Psoas muscle (tissue), 8 donors: ENCODE data around the gene NRP2. TPM values are rescaled to one million over a fixed set of nuclear protein-coding genes. Genes with fewer than 3 reads are reported as not detected.

Experiments used
- ATAC-seq, 4 donors: fragments of 200-7000 bp; cut with Tn5 transposase; one replicate each; pipeline ENCODE4 v1.9.1; 2020; ENCODE audit warnings: moderate library complexity in 3 of 4, mild to moderate bottlenecking in 2 of 4
- DNase-seq, 2 donors: peaks; one replicate each; pipeline ENCODE4 v3.0.0-alpha.2; 2020
- H3K27ac ChIP-seq: fragments of 200-600 bp; one replicate; pipeline ENCODE4 v1.8.0; 2022
- H3K27me3 ChIP-seq, 3 donors: fragments of 200-600 bp in 1 of 3; one replicate each; pipeline versions ENCODE4 v1.6.1 to v1.8.0; 2013 to 2022; ENCODE audit warnings: low read length in 2 of 3, mild to moderate bottlenecking in 2 of 3, moderate library complexity in 1 of 3; ENCODE audit not compliant: insufficient read depth in 3 of 3
- H3K36me3 ChIP-seq, 2 donors: fragments of 200-600 bp in 1 of 2; one replicate each; pipeline versions ENCODE4 v1.6.1 to v1.8.0; 2013 to 2022; ENCODE audit warnings: low read depth in 1 of 2, mild to moderate bottlenecking in 1 of 2, moderate library complexity in 1 of 2; ENCODE audit not compliant: insufficient read depth in 1 of 2
- H3K4me1 ChIP-seq: fragments of 200-600 bp; one replicate; pipeline ENCODE4 v1.8.0; 2022
- H3K4me3 ChIP-seq: fragments of 200-600 bp; one replicate; pipeline ENCODE4 v1.8.0; 2022; ENCODE audit warnings: mild to moderate bottlenecking
- H3K9me3 ChIP-seq: fragments of 200-600 bp; one replicate; pipeline ENCODE4 v1.8.0; 2022
- WGBS, 3 donors: extraction: QIAGEN DNeasy Blood & Tissue Kit; methylation state at CpG; one replicate each; pipeline versions ENCODE4 v1.1.6 to v1.1.7; 2013; 5-methylcytosine and 5-hydroxymethylcytosine counted together
- intact Hi-C, 2 donors: fragments of 100-400 bp; cut with DNase I; formaldehyde crosslinking; loops; one replicate each; pipeline versions ENCODE4 v1.11.0 to v1.14.2; 2022
- polyA plus RNA-seq, 3 donors: library from polyadenylated mRNA; stranded (reverse); fragments of 200-250 nt; gene quantifications; one replicate each; pipeline ENCODE4 v1.2.3, GENCODE V29; 2013
- total RNA-seq, 4 donors: library from RNA; stranded (reverse); fragmentation: NEBNext Ultra II Directional in 2 of 4; extraction: Animal tissue kit (Norgen Biotek cat#: 25700) in 2 of 4; gene quantifications; one replicate each; pipeline versions ENCODE4 v1.2.1 to v1.2.4, GENCODE V29; 2021 to 2023
- TF ChIP-seq, protein P1 (sequence below): fragments of 200-600 bp; IDR thresholded peaks from one replicate; pipeline ENCODE4 v1.8.0; 2022; ENCODE audit warnings: antibody characterized with exemption
- donor health status: healthy with polysubstance abuse.
- donor health status: DM: no; HTN: no; CAD: no; lungs with moderate emphysema.
- donor health status: Bipolar disorder and iron deficiency.
- donor health status: healthy.
- donor health status: DM: yes; HTN: yes; CAD: no.
- donor health status: DM: no; HTN: no; CAD: no.
- donor health status: DM: no; HTN: no; CAD: no.
- donor health status: DM: yes; HTN: yes; CAD: no.

The NRP2 gene
- total and polyA plus RNA-seq, 7 donors: 0.67 to 6.9 (median 2.4) TPM

DNA sequence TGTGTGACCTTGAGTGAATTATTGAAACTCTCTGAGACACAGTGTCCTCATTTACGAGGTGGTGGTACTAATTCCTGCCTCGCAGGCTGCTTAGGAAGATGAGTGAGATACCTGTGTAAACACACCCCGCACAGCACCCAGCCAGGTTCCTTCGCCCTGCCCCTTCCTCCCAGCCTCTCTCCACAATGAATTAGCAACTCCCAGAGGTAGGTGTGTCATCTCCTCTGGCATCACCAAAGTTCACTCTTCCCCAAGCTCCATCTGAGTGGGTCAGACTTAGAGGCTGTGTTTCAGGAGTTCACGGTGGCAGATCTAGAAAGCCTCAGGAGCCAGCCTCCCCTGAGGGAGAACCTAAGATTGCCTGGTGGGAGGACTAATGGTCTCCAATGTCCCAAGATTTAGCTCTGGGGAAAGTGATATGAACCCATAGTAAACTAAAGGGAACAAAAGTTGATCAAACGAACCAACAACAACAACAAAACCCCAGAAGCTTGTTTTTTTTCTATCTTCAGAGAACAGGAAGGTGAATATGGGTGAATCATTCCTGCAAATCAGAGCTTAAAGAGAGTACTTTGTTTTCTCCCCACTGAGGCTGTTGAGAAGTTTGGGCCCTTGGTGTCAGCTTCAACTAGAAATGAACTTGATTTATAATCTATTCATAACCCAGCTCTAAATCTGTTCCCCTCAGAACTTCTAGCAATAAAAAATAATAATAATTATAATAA lies 44.4 kb upstream of the NRP2 start:
- ATAC-seq (no peak), DNase-seq (no peak)
- no peaks in the 10 kb centered on the region for H3K9me3 ChIP-seq
- H3K27me3 ChIP-seq: no peaks in the 10 kb centered on the region
- intact Hi-C loops: no loop called here
- 79 to 89% (median 83%) methylated on average over 6 of the region's 6 CpGs for WGBS, 3 donors
- H3K4me1 ChIP-seq: no peaks in the 10 kb centered on the region
- TF ChIP-seq, protein P1, sequence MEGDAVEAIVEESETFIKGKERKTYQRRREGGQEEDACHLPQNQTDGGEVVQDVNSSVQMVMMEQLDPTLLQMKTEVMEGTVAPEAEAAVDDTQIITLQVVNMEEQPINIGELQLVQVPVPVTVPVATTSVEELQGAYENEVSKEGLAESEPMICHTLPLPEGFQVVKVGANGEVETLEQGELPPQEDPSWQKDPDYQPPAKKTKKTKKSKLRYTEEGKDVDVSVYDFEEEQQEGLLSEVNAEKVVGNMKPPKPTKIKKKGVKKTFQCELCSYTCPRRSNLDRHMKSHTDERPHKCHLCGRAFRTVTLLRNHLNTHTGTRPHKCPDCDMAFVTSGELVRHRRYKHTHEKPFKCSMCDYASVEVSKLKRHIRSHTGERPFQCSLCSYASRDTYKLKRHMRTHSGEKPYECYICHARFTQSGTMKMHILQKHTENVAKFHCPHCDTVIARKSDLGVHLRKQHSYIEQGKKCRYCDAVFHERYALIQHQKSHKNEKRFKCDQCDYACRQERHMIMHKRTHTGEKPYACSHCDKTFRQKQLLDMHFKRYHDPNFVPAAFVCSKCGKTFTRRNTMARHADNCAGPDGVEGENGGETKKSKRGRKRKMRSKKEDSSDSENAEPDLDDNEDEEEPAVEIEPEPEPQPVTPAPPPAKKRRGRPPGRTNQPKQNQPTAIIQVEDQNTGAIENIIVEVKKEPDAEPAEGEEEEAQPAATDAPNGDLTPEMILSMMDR: no peak
- no peak overlapping the region for H3K27ac ChIP-seq
- no peaks in the 10 kb centered on the region for H3K36me3 ChIP-seq
- no peak overlapping the region for H3K4me3 ChIP-seq

DNA sequence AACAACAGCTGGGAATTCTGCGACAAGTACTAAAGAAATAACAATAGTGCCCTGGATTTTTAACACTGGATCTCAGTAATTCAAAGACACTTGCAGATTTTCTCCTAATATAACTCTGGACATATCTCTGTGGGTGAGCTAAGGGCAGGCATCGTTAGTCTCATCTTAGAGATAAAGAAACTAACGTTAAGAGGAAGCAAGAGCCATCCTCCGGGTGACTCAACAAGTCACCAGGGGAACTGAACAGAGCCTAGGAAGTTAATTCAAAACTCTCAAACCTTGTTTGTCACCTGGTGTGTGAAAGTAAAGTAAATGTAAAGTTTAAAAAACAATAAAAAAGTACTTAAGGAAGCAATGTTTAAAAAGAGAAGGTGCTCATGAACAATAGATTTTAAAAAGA lies 41.6 kb upstream of the NRP2 start:
- intact Hi-C loops: no loop called here
- no peak overlapping the region for H3K27ac ChIP-seq
- no peaks in the 10 kb centered on the region for H3K9me3 ChIP-seq
- no peaks in the 10 kb centered on the region for H3K4me1 ChIP-seq
- no peak overlapping the region for H3K4me3 ChIP-seq
- H3K27me3 ChIP-seq: no peaks in the 10 kb centered on the region
- no peak for ATAC-seq
- no peak for DNase-seq
- 69 to 75% (median 73%) methylated on average over 4 of the region's 4 CpGs for WGBS, 3 donors
- TF ChIP-seq, protein P1: no peak
- no peaks in the 10 kb centered on the region for H3K36me3 ChIP-seq

DNA sequence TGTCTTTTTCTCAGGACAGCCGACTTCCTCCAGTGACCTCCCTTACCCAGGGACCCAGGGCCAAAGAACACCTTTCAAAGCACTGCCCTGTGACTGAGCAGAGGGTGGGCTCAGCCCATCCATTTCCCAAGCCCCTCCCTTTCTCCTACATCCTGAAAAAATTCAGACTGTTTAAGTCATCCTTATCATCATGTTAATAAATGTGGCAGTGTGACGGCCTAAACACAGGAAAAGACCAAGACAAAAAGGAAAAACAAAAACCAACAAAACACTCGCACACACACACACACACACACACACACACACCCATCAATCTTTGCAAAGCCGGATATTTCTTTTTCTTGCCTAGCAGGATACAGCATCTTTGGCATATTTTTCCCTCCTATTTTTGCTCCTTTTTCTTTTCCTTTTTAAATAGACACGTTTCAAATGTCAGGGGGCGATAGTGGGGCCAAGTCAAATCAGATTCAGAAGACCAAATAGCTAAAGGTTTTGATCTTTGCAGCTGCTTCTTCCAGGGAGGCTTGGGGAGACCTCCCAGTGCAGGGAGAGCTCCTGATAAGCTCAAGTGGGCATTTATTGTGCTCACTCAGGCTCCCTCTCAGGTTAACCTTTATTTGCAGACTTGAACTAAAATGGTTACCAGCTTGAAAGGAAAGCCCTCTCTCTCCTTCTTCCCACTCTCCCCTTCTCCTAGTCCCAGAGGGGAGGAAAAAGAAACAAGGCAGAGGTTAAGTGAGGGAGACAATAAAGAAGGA lies 39.5 kb upstream of the NRP2 start:
- H3K27me3 ChIP-seq: no peaks in the 10 kb centered on the region
- H3K27ac ChIP-seq: no peak overlapping the region
- intact Hi-C loops: no loop called here
- WGBS, 3 donors: 40 to 51% (median 48%) methylated on average over 6 of the region's 6 CpGs
- TF ChIP-seq, protein P1: no peak
- H3K36me3 ChIP-seq: no peaks in the 10 kb centered on the region
- H3K4me1 ChIP-seq: no peaks in the 10 kb centered on the region
- no peak for ATAC-seq
- no peak for DNase-seq
- H3K9me3 ChIP-seq: no peaks in the 10 kb centered on the region
- H3K4me3 ChIP-seq: no peak overlapping the region

DNA sequence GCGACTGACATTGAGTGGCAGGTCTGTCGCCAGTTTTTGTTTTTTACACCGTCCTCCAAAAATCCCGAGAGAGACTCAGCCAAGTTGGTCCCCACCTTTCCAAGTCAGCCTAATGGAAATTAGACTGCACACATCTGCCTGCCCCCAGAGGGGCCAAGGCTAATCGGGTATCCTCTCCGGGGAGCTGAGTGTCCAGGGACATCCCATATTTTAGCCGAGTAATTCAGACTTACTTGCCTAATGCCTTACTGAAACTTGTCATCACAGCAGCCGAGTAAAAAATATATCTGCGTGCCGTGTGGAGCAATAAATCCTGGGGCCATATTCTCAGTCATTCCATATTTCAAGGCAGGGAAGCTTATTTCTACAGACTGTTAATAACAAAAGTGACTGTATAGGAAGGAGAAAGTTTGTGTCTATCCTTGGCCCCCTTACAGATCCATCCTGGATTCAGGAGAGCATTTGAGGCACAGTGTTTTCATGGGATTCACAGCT lies 38.9 kb upstream of the NRP2 start:
- no peak overlapping the region for H3K4me3 ChIP-seq
- intact Hi-C loops: no loop called here
- 51 to 55% (median 54%) methylated on average over 10 of the region's 10 CpGs for WGBS, 3 donors
- H3K27me3 ChIP-seq: no peaks in the 10 kb centered on the region
- no peaks in the 10 kb centered on the region for H3K9me3 ChIP-seq
- TF ChIP-seq, protein P1: no peak
- no peak for ATAC-seq
- no peak overlapping the region for H3K27ac ChIP-seq
- no peaks in the 10 kb centered on the region for H3K4me1 ChIP-seq
- H3K36me3 ChIP-seq: no peaks in the 10 kb centered on the region
- DNase-seq: no peak
